Measurements from ENCODE around the gene SPDYE16.
"Not testable (repeated sequence)": the region's sequence is repeated elsewhere in the genome, so short reads cannot be mapped to it uniquely, and the experiment has no call there.

Gene SPDYE16

DNA sequence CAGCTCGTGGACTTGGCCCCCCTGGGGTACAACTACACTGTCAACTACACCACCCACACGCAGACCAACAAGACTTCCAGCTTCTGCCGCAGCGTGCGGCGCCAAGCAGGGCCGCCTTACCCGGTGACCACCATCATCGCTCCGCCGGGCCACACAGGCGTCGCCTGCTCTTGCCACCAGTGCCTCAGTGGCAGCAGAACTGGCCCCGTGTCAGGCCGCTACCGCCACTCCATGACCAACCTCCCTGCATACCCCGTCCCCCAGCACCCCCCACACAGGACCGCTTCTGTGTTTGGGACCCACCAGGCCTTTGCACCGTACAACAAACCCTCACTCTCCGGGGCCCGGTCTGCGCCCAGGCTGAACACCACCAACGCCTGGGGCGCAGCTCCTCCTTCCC lies 60.4 kb downstream of the SPDYE16 start:
- not testable (repeated sequence) for ATAC-seq (replicated peaks); H3K9me3 Mint-ChIP-seq; H3K4me1 Mint-ChIP-seq; H3K4me3 Mint-ChIP-seq; DNase-seq; H3K27ac Mint-ChIP-seq; H3K27me3 Mint-ChIP-seq
- peaks cover 11 to 15% of the 10 kb centered on the region in 2 donors for H3K36me3 Mint-ChIP-seq

Measured in stimulated activated naive B cell treated with anti-CD40 and anti-IgM and Interleukin-4, amounts not matched to agents 10 μg/mL and 1 μg/mL and 100 μg/mL, for 72 hours (primary cell).